Measurements from ENCODE around the gene HLA-F.

HLA-F gene

GRCh38 chr6:29723262-29723665 is at the start of gene HLA-F:
Gene HLA-F, plus strand, starts transcription at chr6:29723434. Its CDS starts 30 bp downstream, at chr6:29723464.
- in situ Hi-C loops (cut with MboI; ENCODE audit: low sequenced_read_pairs): no loop called here

- in situ Hi-C loops (cut with MboI; ENCODE audit: low sequenced_read_pairs): no loop called here
Measured at GRCh38 chr6:29674008-29674407, 49.2 kb upstream of the HLA-F start.

- in situ Hi-C loops (cut with MboI; ENCODE audit: low sequenced_read_pairs): no loop called here
Measured at GRCh38 chr6:29675561-29675960, 47.7 kb upstream of the HLA-F start.

DNA sequence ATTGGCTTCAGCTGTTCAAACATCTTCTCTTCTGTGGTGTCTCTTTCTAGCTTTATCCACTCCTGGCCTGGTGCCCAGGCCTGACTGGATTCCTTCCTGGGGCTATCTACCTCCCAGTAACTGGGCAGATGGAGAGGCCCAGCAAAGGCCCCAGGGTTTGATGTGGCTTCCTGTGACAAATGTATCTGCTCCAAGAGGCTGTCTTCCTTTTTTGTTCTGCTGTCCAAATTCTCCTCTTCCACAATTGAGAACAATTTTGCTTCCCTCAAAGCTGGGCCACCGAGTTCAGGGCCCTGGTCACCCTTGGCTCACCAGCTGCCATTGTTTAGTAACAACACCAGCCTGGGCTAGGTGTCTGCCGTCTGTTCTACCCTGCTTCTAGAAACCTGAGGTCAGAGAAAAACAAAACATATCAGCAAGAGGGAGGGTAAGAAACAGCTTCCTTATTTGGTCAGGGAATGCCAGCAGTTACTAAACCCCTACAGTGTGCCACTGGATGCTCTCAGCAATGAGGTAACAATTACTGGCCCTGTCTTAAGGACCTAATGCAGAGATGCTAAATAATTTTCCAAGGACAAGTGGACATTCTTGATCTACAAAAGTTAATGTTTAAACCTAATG is 46.1 kb upstream of the HLA-F start:
- in situ Hi-C loops (cut with MboI; ENCODE audit: low sequenced_read_pairs): no loop called here

DNA sequence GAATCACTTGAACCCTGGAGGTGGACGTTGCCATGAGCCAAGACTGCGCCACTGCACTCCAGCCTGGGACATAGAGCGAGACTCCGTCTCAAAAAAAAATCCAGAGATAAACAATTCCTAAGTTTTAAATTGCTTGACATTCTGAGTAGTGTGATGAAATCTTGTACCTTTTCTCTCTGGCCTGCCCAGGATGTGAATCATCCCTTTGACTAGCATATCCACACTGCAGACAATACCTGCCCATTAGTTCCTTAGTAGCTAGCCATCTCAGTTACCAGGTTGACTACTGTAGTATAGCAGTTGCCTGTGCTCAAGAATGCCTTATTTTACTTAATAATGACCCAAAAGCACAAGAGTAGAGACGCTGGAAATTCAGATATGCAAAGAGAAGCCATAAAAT is 45.1 kb upstream of the HLA-F start:
- in situ Hi-C loops (cut with MboI; ENCODE audit: low sequenced_read_pairs): no loop called here

GRCh38 chr6:29679962-29680361 is 43.3 kb upstream of the HLA-F start:
- in situ Hi-C loops (cut with MboI; ENCODE audit: low sequenced_read_pairs): no loop called here

DNA sequence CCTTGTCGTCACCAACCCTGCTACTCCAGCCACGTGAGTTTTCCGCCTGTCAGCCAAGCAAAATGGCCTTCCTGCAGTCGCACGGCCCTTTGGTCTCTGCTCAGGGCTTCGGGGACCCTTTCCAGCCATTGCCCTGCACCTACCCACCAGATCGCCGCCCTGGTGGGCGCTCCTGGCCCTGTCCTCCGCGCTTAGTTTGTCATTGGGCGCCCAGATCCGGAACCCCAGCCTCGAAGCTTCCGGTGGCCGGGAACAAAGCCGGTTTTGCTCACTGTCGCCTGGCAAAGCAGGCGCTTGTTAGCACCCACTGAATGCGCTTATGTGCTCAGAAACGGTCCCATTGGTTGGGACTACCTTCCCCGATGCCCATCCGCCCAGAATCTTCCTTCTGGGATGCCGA is 42.8 kb upstream of the HLA-F start:
- in situ Hi-C loops (cut with MboI; ENCODE audit: low sequenced_read_pairs): no loop called here

- in situ Hi-C loops (cut with MboI; ENCODE audit: low sequenced_read_pairs): no loop called here
Measured at GRCh38 chr6:29680904-29681303, 42.3 kb upstream of the HLA-F start, which contains the start of gene ZFP57. Gene ZFP57, minus strand, starts transcription at chr6:29681152. Its CDS starts 4,149 bp downstream, at chr6:29677003.

DNA sequence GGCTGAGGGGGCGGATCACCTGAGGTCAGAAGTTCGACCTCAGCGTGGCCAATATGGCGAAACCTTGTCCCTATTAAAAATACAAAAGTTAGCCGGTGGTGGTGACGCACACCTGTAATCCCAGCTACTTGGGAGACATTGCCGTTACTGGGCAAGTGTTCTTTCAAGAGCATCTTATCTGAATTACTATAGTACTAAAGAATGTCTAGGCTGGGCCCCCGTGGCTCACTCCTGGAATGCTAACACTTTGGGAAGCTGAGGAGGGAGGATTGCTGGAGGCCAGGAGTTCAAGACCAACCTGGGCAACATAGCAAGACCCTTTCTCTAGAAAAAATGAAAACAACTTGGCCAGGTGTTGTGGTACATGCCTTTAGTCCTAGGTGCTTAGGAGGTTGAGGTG is 41.4 kb upstream of the HLA-F start:
- in situ Hi-C loops (cut with MboI; ENCODE audit: low sequenced_read_pairs): no loop called here

DNA sequence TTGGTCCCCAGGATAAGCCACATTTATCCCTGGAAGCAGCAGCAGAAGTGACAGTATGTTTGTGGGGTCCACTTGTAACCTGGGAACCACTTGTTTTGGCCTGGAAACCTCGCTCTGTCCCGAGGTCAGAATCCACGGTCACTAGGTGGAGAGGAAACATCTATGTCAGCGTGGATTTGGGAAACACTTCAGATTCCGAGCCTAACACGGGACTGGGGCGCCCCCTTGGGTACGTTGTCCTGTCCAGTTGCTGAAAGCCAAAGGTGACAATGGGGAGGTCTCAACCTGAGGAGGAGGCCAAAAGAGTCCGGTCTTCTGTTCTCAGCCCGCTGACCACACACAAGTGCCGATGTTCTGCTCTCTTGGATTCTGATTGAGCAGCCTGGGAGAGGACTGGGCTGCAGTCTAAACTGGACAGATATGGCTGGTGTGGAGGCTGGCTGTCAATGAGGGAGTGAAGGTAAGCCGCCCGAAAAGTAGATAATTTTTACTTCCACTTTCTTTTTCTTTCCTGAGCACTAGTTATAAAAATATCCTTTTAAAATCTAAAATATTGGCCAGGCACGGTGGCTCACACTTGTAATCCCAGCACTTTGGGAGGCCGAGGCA is 37.4 kb upstream of the HLA-F start:
- in situ Hi-C loops (cut with MboI; ENCODE audit: low sequenced_read_pairs): no loop called here

GRCh38 chr6:29694637-29695036 is 28.6 kb upstream of the HLA-F start:
- in situ Hi-C loops (cut with MboI; ENCODE audit: low sequenced_read_pairs): no loop called here

DNA sequence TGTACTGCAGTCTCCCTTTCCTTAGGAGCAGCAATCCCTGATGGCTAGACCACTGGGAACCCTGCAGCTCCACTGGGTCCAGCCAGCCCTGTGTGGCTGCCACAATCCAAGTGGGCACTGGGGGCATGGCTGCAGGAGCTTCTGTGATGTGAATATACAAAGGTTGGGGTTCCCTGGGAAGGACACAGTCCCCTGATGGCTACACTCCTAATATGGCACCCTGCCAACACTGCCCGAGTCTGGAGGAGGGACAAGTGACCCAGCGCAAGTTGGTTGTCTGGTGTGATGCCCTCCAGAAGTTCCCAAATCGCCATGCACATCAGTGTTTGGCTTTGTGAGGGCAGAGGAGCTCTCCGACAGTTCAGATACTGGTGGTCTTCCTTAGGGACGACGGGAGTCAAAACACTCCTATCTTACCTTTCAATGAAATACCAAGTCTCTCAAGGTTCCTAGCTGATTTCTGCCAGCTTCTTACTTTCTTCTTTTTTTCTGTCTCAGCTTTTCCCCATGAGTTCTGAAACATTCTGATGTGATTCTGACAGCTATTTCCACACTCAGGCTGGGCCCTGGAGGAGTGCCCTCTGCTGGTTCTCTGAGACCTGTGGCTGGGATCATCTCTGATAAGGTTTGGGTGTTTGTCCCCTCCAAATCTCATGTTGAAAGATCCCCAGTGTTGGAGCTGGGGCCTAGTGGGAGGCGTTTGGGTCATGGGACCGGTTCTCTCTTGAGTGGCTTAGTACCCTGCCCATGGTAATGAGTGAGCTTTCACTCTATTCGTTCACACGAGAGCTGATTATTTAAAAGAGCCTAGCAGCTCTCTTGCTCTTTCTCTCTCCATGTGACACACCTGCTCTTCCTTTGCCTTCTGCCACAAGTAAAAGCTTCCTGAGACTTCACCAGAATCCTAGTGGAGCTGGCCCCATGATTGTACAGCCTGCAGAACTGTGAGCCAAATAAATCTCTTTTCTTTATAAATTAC is 26.8 kb upstream of the HLA-F start:
- in situ Hi-C loops (cut with MboI; ENCODE audit: low sequenced_read_pairs): no loop called here

- in situ Hi-C loops (cut with MboI; ENCODE audit: low sequenced_read_pairs): no loop called here
Measured at GRCh38 chr6:29702519-29703103, 20.6 kb upstream of the HLA-F start.

GRCh38 chr6:29705389-29706231 is 17.6 kb upstream of the HLA-F start:
- in situ Hi-C loops (cut with MboI; ENCODE audit: low sequenced_read_pairs): no loop called here

DNA sequence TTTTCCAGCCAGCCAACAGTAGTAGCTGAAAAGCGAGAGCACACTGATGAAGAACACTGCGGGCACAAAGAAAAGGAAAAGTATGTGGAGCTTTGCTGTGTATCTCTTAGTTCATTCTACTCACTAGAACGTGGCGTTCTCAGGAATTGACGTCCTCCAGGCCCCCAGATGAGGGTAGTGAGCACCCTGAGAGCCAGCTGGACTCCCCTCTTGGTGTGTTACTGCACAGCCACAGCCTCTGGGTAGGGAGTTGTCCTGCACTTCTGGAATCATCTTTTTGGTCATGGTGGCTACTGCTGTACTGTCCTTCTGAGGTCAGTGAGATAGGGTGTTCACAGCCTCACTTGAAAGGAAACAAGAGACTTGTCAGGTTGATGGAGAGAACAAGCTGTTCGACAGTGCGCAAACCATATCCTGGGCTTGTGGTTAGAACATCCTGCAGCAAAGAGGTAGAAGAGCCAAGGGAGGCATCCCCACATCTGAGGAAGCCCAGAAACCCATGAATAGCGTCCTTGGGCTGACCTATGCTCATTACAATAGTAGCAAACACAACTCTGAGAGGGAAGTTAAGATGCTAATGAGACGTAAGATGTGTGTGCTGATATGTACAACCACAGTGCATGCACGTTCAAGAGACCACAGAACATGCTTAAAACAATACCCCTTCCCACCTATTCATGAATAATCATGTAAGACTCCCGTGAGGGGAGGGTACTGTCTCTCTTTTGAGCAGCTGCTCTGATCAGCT is 14.6 kb upstream of the HLA-F start:
- in situ Hi-C loops (cut with MboI; ENCODE audit: low sequenced_read_pairs): no loop called here

- in situ Hi-C loops (cut with MboI; ENCODE audit: low sequenced_read_pairs): no loop called here
Measured at GRCh38 chr6:29709188-29709587, 14.0 kb upstream of the HLA-F start.

DNA sequence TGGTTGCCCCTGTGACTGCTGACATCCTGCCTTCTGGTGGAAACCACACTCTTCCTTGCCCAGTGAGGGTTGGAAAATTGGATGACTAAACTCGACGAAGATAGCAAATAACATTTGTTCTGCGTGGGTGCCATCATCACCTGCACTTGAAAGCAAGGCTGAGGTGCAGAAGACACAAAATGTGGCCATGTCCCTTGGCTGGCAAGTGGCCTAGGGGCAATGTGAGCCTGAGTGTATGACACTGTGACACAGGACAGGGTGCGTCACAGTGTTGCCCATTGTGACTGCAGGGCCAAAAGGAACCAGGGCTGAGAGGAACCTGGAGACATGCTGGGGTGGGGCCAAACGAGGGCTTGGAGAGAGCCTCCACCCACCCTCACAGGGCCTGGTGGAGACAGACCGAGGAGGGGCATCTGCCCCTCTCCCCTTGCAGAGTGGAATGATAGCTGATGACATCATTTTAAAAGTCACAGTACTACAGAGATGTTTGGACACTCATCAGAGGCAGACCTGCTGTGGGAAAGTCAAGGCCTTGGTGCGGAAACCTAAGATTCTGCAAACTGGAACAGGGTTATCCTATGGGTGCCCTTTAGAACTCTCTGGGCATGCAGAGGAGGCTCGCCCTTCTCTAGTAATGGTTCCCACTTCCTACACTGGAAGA is 12.8 kb upstream of the HLA-F start:
- in situ Hi-C loops (cut with MboI; ENCODE audit: low sequenced_read_pairs): no loop called here

DNA sequence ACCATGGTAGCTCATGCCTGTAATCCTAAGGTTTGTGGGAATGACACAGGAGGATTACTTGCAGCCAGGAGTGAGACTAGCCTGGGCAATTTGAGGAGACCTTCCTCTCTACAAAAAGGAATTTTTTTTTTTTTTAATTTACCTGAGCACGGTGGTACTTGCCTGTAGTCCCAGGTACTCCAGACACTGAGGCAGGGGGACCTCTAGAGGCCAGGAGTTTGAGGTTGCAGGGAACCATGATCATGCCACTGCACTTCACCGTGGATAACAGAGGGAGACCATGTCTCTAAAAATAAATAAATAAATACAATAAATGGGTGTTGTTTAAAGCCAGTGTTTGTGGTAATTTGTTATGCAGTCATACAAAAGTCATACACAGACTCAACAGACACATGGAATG is 2.4 kb upstream of the HLA-F start:
- in situ Hi-C loops (cut with MboI; ENCODE audit: low sequenced_read_pairs): no loop called here

Measured in hTERT RPE-1 (cell line).